Mammary epithelial cell (primary cell): ENCODE measurements around the gene LY6G5B.
A peak's percentile ranks its signal among the peaks of the same experiment; 100 is the strongest.

Experiments used
- EZH2 ChIP-seq: IDR thresholded peaks from 2 replicates; pipeline ENCODE4 v1.6.1; 2012; ENCODE audit warnings: low read length, inconsistent platforms, borderline replicate concordance
- TF ChIP-seq, protein P1 (sequence below), 2 donors: IDR thresholded peaks in 1 of 2; conservative IDR thresholded peaks in 1 of 2; 2 replicates each; pipeline ENCODE4 v1.5.1; 2011 to 2012; ENCODE audit warnings: inconsistent platforms in 2 of 2, low read length in 2 of 2, mild to moderate bottlenecking in 2 of 2, control low read depth in 1 of 2, low read depth in 1 of 2; ENCODE audit not compliant: insufficient read depth in 1 of 2; ENCODE audit errors: extremely low read depth in 1 of 2

GRCh38 chr6:31689249-31690110 lies 19.7 kb downstream of the LY6G5B start:
- TF ChIP-seq, protein P1, sequence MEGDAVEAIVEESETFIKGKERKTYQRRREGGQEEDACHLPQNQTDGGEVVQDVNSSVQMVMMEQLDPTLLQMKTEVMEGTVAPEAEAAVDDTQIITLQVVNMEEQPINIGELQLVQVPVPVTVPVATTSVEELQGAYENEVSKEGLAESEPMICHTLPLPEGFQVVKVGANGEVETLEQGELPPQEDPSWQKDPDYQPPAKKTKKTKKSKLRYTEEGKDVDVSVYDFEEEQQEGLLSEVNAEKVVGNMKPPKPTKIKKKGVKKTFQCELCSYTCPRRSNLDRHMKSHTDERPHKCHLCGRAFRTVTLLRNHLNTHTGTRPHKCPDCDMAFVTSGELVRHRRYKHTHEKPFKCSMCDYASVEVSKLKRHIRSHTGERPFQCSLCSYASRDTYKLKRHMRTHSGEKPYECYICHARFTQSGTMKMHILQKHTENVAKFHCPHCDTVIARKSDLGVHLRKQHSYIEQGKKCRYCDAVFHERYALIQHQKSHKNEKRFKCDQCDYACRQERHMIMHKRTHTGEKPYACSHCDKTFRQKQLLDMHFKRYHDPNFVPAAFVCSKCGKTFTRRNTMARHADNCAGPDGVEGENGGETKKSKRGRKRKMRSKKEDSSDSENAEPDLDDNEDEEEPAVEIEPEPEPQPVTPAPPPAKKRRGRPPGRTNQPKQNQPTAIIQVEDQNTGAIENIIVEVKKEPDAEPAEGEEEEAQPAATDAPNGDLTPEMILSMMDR (conservative IDR thresholded peaks at IDR 0.05 in 1 of 2, IDR thresholded peaks at IDR 0.05 in 1 of 2; ENCODE audit: extremely low read depth in 1 of 2, insufficient read depth in 1 of 2, low read depth in 1 of 2, low read length in 2 of 2), result peak; percentile 36 to 46
- TF ChIP-seq EZH2, result no peak
